ENCODE results near the gene COL21A1. TPM values are rescaled to one million over a fixed set of nuclear protein-coding genes. Genes with fewer than 3 reads are reported as not detected.
"Not testable (repeated sequence)": the region's sequence is repeated elsewhere in the genome, so short reads cannot be mapped to it uniquely, and the experiment has no call there.

The COL21A1 gene
- total RNA-seq, 3 donors from 2014 or later: not detected

GRCh38 chr6:56026455-56027180, 220.8 kb downstream of the COL21A1 start:
- no peak for DNase-seq
- H3K36me3 Mint-ChIP-seq (ENCODE audit: insufficient read depth): no peaks in the 10 kb centered on the region
- no peak for ATAC-seq

GRCh38 chr6:56025795-56026194, 221.6 kb downstream of the COL21A1 start:
- no peak overlapping the region for H3K4me3 Mint-ChIP-seq

More at GRCh38 chr6:56026455-56027180, 220.8 kb downstream of the COL21A1 start:
- H3K4me1 Mint-ChIP-seq (ENCODE audit: low read depth): no peaks in the 10 kb centered on the region
- no peak overlapping the region for H3K4me3 Mint-ChIP-seq
- H3K27me3 Mint-ChIP-seq (ENCODE audit: low read depth): no peaks in the 10 kb centered on the region
- H3K9me3 Mint-ChIP-seq: peaks cover 11% of the 10 kb centered on the region

GRCh38 chr6:56024931-56025330, 222.4 kb downstream of the COL21A1 start:
- no peak overlapping the region for H3K4me3 Mint-ChIP-seq
- no peak for ATAC-seq

More at GRCh38 chr6:56025795-56026194, 221.6 kb downstream of the COL21A1 start:
- H3K36me3 Mint-ChIP-seq (ENCODE audit: insufficient read depth): no peaks in the 10 kb centered on the region
- ATAC-seq (no peak), DNase-seq (no peak)
- peaks cover 6% of the 10 kb centered on the region for H3K9me3 Mint-ChIP-seq
- no peaks in the 10 kb centered on the region for H3K4me1 Mint-ChIP-seq (ENCODE audit: low read depth)
- H3K27me3 Mint-ChIP-seq (ENCODE audit: low read depth): no peaks in the 10 kb centered on the region

GRCh38 chr6:56023829-56024228, 223.6 kb downstream of the COL21A1 start:
- Mint-ChIP-seq H3K4me3 (no peak overlapping the region), H3K4me1 (ENCODE audit: low read depth) (no peaks in the 10 kb centered on the region), H3K27me3 (ENCODE audit: low read depth) (no peaks in the 10 kb centered on the region), H3K9me3 (peaks cover 6% of the 10 kb centered on the region), H3K36me3 (ENCODE audit: insufficient read depth) (no peaks in the 10 kb centered on the region)
- no peak for ATAC-seq
- no peak for DNase-seq

More at GRCh38 chr6:56024931-56025330, 222.4 kb downstream of the COL21A1 start:
- H3K36me3 Mint-ChIP-seq (ENCODE audit: insufficient read depth): no peaks in the 10 kb centered on the region
- H3K4me1 Mint-ChIP-seq (ENCODE audit: low read depth): no peaks in the 10 kb centered on the region
- DNase-seq: no peak
- H3K27me3 Mint-ChIP-seq (ENCODE audit: low read depth): no peaks in the 10 kb centered on the region
- peaks cover 6% of the 10 kb centered on the region for H3K9me3 Mint-ChIP-seq

GRCh38 chr6:56022678-56023077, 224.7 kb downstream of the COL21A1 start:
- no peak for ATAC-seq
- H3K36me3 Mint-ChIP-seq (ENCODE audit: insufficient read depth): no peaks in the 10 kb centered on the region

GRCh38 chr6:56021943-56022342, 225.4 kb downstream of the COL21A1 start:
- Mint-ChIP-seq H3K9me3 (peaks cover 5% of the 10 kb centered on the region), H3K4me3 (no peak overlapping the region), H3K27me3 (ENCODE audit: low read depth) (no peaks in the 10 kb centered on the region), H3K4me1 (ENCODE audit: low read depth) (no peaks in the 10 kb centered on the region), H3K36me3 (ENCODE audit: insufficient read depth) (no peaks in the 10 kb centered on the region)
- DNase-seq (no peak), ATAC-seq (no peak)

More at GRCh38 chr6:56022678-56023077, 224.7 kb downstream of the COL21A1 start:
- no peak overlapping the region for H3K4me3 Mint-ChIP-seq
- peaks cover 6% of the 10 kb centered on the region for H3K9me3 Mint-ChIP-seq
- DNase-seq: no peak
- H3K27me3 Mint-ChIP-seq (ENCODE audit: low read depth): no peaks in the 10 kb centered on the region
- no peaks in the 10 kb centered on the region for H3K4me1 Mint-ChIP-seq (ENCODE audit: low read depth)

GRCh38 chr6:56019973-56020372, 227.4 kb downstream of the COL21A1 start:
- no peak overlapping the region for H3K4me3 Mint-ChIP-seq
- H3K4me1 Mint-ChIP-seq (ENCODE audit: low read depth): no peaks in the 10 kb centered on the region
- H3K9me3 Mint-ChIP-seq: peaks cover under 1% of the 10 kb centered on the region
- no peaks in the 10 kb centered on the region for H3K36me3 Mint-ChIP-seq (ENCODE audit: insufficient read depth)
- ATAC-seq (no peak), DNase-seq (no peak)
- H3K27me3 Mint-ChIP-seq (ENCODE audit: low read depth): no peaks in the 10 kb centered on the region

GRCh38 chr6:56017198-56017597, 230.2 kb downstream of the COL21A1 start:
- H3K4me3 Mint-ChIP-seq: no peak overlapping the region
- ATAC-seq (no peak), DNase-seq (no peak)
- no peaks in the 10 kb centered on the region for H3K27me3 Mint-ChIP-seq (ENCODE audit: low read depth)
- peaks cover 6% of the 10 kb centered on the region for H3K9me3 Mint-ChIP-seq
- H3K36me3 Mint-ChIP-seq (ENCODE audit: insufficient read depth): no peaks in the 10 kb centered on the region
- no peaks in the 10 kb centered on the region for H3K4me1 Mint-ChIP-seq (ENCODE audit: low read depth)

- not testable (repeated sequence) for H3K27me3 Mint-ChIP-seq (ENCODE audit: low read depth); DNase-seq; H3K36me3 Mint-ChIP-seq (ENCODE audit: insufficient read depth); H3K4me3 Mint-ChIP-seq; H3K9me3 Mint-ChIP-seq; ATAC-seq; H3K4me1 Mint-ChIP-seq (ENCODE audit: low read depth)
Observed at GRCh38 chr6:56014039-56014438, 233.3 kb downstream of the COL21A1 start.

GRCh38 chr6:56009636-56010035, 237.7 kb downstream of the COL21A1 start:
- no peak for ATAC-seq
- Mint-ChIP-seq H3K4me3 (no peak overlapping the region), H3K36me3 (ENCODE audit: insufficient read depth) (no peaks in the 10 kb centered on the region), H3K27me3 (ENCODE audit: low read depth) (no peaks in the 10 kb centered on the region), H3K4me1 (ENCODE audit: low read depth) (no peaks in the 10 kb centered on the region), H3K9me3 (peaks cover 7% of the 10 kb centered on the region)
- no peak for DNase-seq
